Stimulated activated CD8-positive, alpha-beta memory T cell treated with anti-CD3 and anti-CD28 coated beads, Interleukin-15, amount 100 ng/mL, for 1 hour (primary cell): ENCODE measurements around the gene KLHL40.
"Not testable (repeated sequence)": the region's sequence is repeated elsewhere in the genome, so short reads cannot be mapped to it uniquely, and the experiment has no call there.

Experiments used
- DNase-seq: peaks from one replicate; pipeline ENCODE4 v3.0.0-alpha.2; 2020; ENCODE audit warnings: low read depth

The KLHL40 gene

GRCh38 chr3:42720126-42720525 is 34.8 kb downstream of the KLHL40 start:
- DNase-seq: no peak

- no peak for DNase-seq
These were observed 36.4 kb downstream of the KLHL40 start for GRCh38 chr3:42721690-42722089.

- DNase-seq: not testable (repeated sequence)
These were observed 37.1 kb downstream of the KLHL40 start for GRCh38 chr3:42722442-42722841.

GRCh38 chr3:42723219-42723618 is 37.9 kb downstream of the KLHL40 start:
- DNase-seq: no peak

- no peak for DNase-seq
These were observed 40.1 kb downstream of the KLHL40 start for GRCh38 chr3:42725454-42725853.

- DNase-seq: no peak
These were observed 42.7 kb downstream of the KLHL40 start for GRCh38 chr3:42728056-42728455.

- DNase-seq: no peak
These were observed 43.5 kb downstream of the KLHL40 start for GRCh38 chr3:42728668-42729364.

GRCh38 chr3:42729404-42730145 is 44.2 kb downstream of the KLHL40 start:
- no peak for DNase-seq

- DNase-seq: no peak
These were observed 45.0 kb downstream of the KLHL40 start for GRCh38 chr3:42730294-42730693.

GRCh38 chr3:42730706-42731420 is 45.5 kb downstream of the KLHL40 start:
- no peak for DNase-seq

- DNase-seq: no peak
These were observed 46.3 kb downstream of the KLHL40 start for GRCh38 chr3:42731476-42732195.

GRCh38 chr3:42732196-42732828 is 47.0 kb downstream of the KLHL40 start:
- DNase-seq: no peak

- no peak for DNase-seq
These were observed 47.6 kb downstream of the KLHL40 start for GRCh38 chr3:42732829-42733459.

GRCh38 chr3:42733501-42734262 is 48.3 kb downstream of the KLHL40 start:
- DNase-seq: no peak

- DNase-seq: no peak
These were observed 49.0 kb downstream of the KLHL40 start for GRCh38 chr3:42734263-42734860.

GRCh38 chr3:42735019-42735418 is 49.7 kb downstream of the KLHL40 start:
- DNase-seq: no peak

- no peak for DNase-seq
These were observed 50.3 kb downstream of the KLHL40 start for GRCh38 chr3:42735615-42736014.

- DNase-seq: no peak
These were observed 50.7 kb downstream of the KLHL40 start for GRCh38 chr3:42736081-42736480.

GRCh38 chr3:42736531-42736930 is 51.2 kb downstream of the KLHL40 start:
- DNase-seq: no peak
